ENCODE results near the gene CFAP141. TPM values are rescaled to one million over a fixed set of nuclear protein-coding genes. Genes with fewer than 3 reads are reported as not detected.

Gene CFAP141
- total RNA-seq, 1 experiment from 2014 or later = not detected

DNA sequence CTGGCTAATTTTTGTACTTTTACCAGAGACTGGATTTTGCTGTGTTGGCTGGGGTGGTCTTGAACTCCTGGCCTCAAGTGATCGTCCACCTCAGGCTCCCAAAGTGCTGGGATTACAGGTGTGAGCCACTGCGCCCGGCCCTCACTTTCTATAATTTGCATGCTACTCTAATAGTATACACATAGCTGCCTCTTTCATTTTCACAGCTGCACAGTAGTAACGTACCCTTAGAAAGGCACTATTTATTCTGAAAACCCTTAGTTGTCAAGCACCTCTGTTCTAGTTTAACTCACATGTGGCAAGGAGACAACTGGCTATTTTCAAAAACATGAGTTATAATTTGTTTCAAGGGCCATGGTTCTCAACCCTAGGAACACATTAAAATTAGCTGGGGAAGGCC, 31.5 kb downstream of the CFAP141 start (continued):
- TF ChIP-seq ZBTB33 (IDR thresholded peaks at IDR 0.05; ENCODE audit: extremely low read depth, insufficient replicate concordance, low read length) = no peak
- no peak for TF ChIP-seq SIN3A (IDR thresholded peaks at IDR 0.05; ENCODE audit: low read depth)

GRCh38 chr1:154171880-154172279, 34.3 kb downstream of the CFAP141 start:
- Histone ChIP-seq H3K9me3 (ENCODE audit: control insufficient read depth in 1 of 2, insufficient read depth in 1 of 2, low read depth in 1 of 2, low read length in 2 of 2) (no peaks in the 10 kb centered on the region), H3K27me3 (ENCODE audit: insufficient read depth, low read length) (no peaks in the 10 kb centered on the region), H3K27ac (ENCODE audit: low read depth, low read length) (no peak overlapping the region), H3K9me2 (ENCODE audit: insufficient read depth) (no peaks in the 10 kb centered on the region), H3K9ac (ENCODE audit: low read length) (no peak overlapping the region), H2AFZ (ENCODE audit: low read depth, low read length, poor library complexity, severe bottlenecking) (no peak overlapping the region), H3K4me2 (ENCODE audit: low read length) (no peak overlapping the region), H3K36me3 (ENCODE audit: control insufficient read depth in 1 of 2, insufficient read depth in 2 of 2, low read length in 2 of 2) (peaks cover 66 to 81% of the 10 kb centered on the region in 2 experiments), H3K79me2 (ENCODE audit: insufficient read depth, low read length) (peaks cover 91% of the 10 kb centered on the region), H3K4me3 (replicated peaks in 1 of 2; ENCODE audit: low read depth in 1 of 2, low read length in 2 of 2) (no peak overlapping the region), H3K4me1 (ENCODE audit: control insufficient read depth in 1 of 2, insufficient read depth in 2 of 2, low read length in 2 of 2) (no peaks in the 10 kb centered on the region), H4K20me1 (ENCODE audit: insufficient read depth) (peaks cover 18% of the 10 kb centered on the region; the same call in 1 of the 2 replicates)
- intact Hi-C loops (cut with micrococcal nuclease) = no loop called here
- TF ChIP-seq YY1 (IDR thresholded peaks at IDR 0.05; ENCODE audit: extremely low read depth, insufficient replicate concordance, low read depth, low read length) (no peak), FOSL1 (IDR thresholded peaks at IDR 0.05; ENCODE audit: low read depth) (no peak), POLR2A (IDR thresholded peaks at IDR 0.05; ENCODE audit: borderline replicate concordance, extremely low read depth, insufficient read depth, insufficient read length) (no peak), ELF1 (IDR thresholded peaks at IDR 0.05; ENCODE audit: borderline replicate concordance, low read depth) (no peak), JUND (IDR thresholded peaks at IDR 0.05) (no peak)
- TF ChIP-seq, protein P1, sequence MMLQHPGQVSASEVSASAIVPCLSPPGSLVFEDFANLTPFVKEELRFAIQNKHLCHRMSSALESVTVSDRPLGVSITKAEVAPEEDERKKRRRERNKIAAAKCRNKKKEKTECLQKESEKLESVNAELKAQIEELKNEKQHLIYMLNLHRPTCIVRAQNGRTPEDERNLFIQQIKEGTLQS (IDR thresholded peaks at IDR 0.05) = no peak
- ATAC-seq (no peak), DNase-seq (ENCODE audit: low read depth, low spot score) (no peak)
- BruUV-seq (replicated peaks) = no TSS peak
- RAD21 ChIA-PET (ENCODE audit: low non-redundant PET in 1 of 2, low total read pairs in 2 of 2, uncharacterized antibody in 2 of 2, unreplicated experiment in 2 of 2) = no interaction called here
- CTCF ChIA-PET = no interaction called here
- POLR2A ChIA-PET = no interaction called here

All from HCT116 (cell line).